ENCODE results near the gene NXF3.

Gene NXF3

GRCh38 chrX:103066606-103067005 lies 26.3 kb downstream of the NXF3 start:
- peak; percentile 9 for DNase-seq
- Histone ChIP-seq H3K27me3 (replicated peaks) (no peaks in the 10 kb centered on the region), H3K36me3 (replicated peaks) (no peaks in the 10 kb centered on the region), H3K4me3 (ENCODE audit: low read depth, low read length) (no peak overlapping the region), H3K27ac (no peak overlapping the region)
- in situ Hi-C loops (cut with HindIII; ENCODE audit: low pct_ligation_motif_present, low sequenced_read_pairs): no loop called here
- TF ChIP-seq CTCF (IDR thresholded peaks at IDR 0.05; ENCODE audit: low read depth, low read length, missing control alignments): no peak

- H3K27ac ChIP-seq: no peak within 1 kb of the TSS
- in situ Hi-C loops (cut with HindIII; ENCODE audit: low pct_ligation_motif_present, low sequenced_read_pairs): no loop called here
- no peaks in the 10 kb centered on the region for H3K36me3 ChIP-seq (replicated peaks)
- H3K4me3 ChIP-seq (ENCODE audit: low read depth, low read length): peak within 1 kb of the TSS; percentile 59
- no peaks in the 10 kb centered on the region for H3K27me3 ChIP-seq (replicated peaks)
- no peak for TF ChIP-seq CTCF (IDR thresholded peaks at IDR 0.05; ENCODE audit: low read depth, low read length, missing control alignments)
- peak; percentile 54 for DNase-seq
Observed at GRCh38 chrX:103063918-103064434, 29.0 kb downstream of the NXF3 start, which contains the start of gene BEX1. Gene BEX1, minus strand, starts transcription at chrX:103064171. Its CDS starts 897 bp downstream, at chrX:103063274.

GRCh38 chrX:103063191-103063845 lies 29.6 kb downstream of the NXF3 start:
- TF ChIP-seq CTCF (IDR thresholded peaks at IDR 0.05; ENCODE audit: low read depth, low read length, missing control alignments): peak; percentile 0
- Histone ChIP-seq H3K4me3 (ENCODE audit: low read depth, low read length) (peak overlapping the region; percentile 59), H3K36me3 (replicated peaks) (no peaks in the 10 kb centered on the region), H3K27ac (no peak overlapping the region), H3K27me3 (replicated peaks) (no peaks in the 10 kb centered on the region)
- in situ Hi-C loops (cut with HindIII; ENCODE audit: low pct_ligation_motif_present, low sequenced_read_pairs): no loop called here
- DNase-seq: peak; percentile 32

GRCh38 chrX:103061486-103061885 lies 31.5 kb downstream of the NXF3 start:
- in situ Hi-C loops (cut with HindIII; ENCODE audit: low pct_ligation_motif_present, low sequenced_read_pairs): no loop called here
- Histone ChIP-seq H3K36me3 (replicated peaks) (no peaks in the 10 kb centered on the region), H3K27ac (no peak overlapping the region), H3K27me3 (replicated peaks) (no peaks in the 10 kb centered on the region), H3K4me3 (ENCODE audit: low read depth, low read length) (no peak overlapping the region)
- TF ChIP-seq CTCF (IDR thresholded peaks at IDR 0.05; ENCODE audit: low read depth, low read length, missing control alignments): no peak
- DNase-seq: no peak

- TF ChIP-seq CTCF (IDR thresholded peaks at IDR 0.05; ENCODE audit: low read depth, low read length, missing control alignments): no peak
Observed at GRCh38 chrX:103056902-103057301, 36.0 kb downstream of the NXF3 start.

GRCh38 chrX:103052625-103053024 lies 40.3 kb downstream of the NXF3 start:
- in situ Hi-C loops (cut with HindIII; ENCODE audit: low pct_ligation_motif_present, low sequenced_read_pairs): no loop called here

More at GRCh38 chrX:103056902-103057301, 36.0 kb downstream of the NXF3 start:
- no peaks in the 10 kb centered on the region for H3K27me3 ChIP-seq (replicated peaks)
- no peaks in the 10 kb centered on the region for H3K36me3 ChIP-seq (replicated peaks)
- DNase-seq: no peak
- in situ Hi-C loops (cut with HindIII; ENCODE audit: low pct_ligation_motif_present, low sequenced_read_pairs): no loop called here
- no peak overlapping the region for H3K4me3 ChIP-seq (ENCODE audit: low read depth, low read length)
- H3K27ac ChIP-seq: no peak overlapping the region

More at GRCh38 chrX:103052625-103053024, 40.3 kb downstream of the NXF3 start:
- no peaks in the 10 kb centered on the region for H3K36me3 ChIP-seq (replicated peaks)
- no peak for DNase-seq
- no peak overlapping the region for H3K27ac ChIP-seq
- no peak overlapping the region for H3K4me3 ChIP-seq (ENCODE audit: low read depth, low read length)
- no peaks in the 10 kb centered on the region for H3K27me3 ChIP-seq (replicated peaks)
- no peak for TF ChIP-seq CTCF (IDR thresholded peaks at IDR 0.05; ENCODE audit: low read depth, low read length, missing control alignments)

Measured in brain microvascular endothelial cell (primary cell).